GM19372 (cell line): ENCODE measurements around the gene ZKSCAN1.

ENCODE experiments used
- ATAC-seq: cut with Tn5 transposase; IDR thresholded peaks from one replicate; pipeline ENCODE4 v1.9.1; 2021; ENCODE audit warnings: mild to moderate bottlenecking, low read depth, moderate library complexity; ENCODE audit not compliant: unreplicated experiment

Gene ZKSCAN1

DNA sequence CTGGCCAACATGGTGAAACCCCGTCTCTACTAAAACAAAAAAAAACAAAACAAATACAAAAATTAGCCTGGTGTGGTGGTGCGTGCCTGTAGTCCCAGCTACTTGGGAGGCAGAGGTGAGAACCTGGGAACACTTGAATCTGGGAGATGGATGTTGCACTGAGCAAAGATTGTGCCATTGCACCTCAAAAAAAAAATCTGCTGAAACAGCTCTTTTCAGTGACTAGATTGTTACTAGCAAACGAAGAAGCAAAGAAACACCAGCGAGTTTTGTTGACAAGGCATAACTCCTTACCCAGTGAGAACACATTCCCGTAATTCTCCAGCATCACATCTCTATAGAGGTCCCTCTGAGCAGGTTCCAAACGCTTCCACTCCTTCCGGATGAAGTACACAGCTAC, 59.4 kb downstream of the ZKSCAN1 start:
- no peak for ATAC-seq

DNA sequence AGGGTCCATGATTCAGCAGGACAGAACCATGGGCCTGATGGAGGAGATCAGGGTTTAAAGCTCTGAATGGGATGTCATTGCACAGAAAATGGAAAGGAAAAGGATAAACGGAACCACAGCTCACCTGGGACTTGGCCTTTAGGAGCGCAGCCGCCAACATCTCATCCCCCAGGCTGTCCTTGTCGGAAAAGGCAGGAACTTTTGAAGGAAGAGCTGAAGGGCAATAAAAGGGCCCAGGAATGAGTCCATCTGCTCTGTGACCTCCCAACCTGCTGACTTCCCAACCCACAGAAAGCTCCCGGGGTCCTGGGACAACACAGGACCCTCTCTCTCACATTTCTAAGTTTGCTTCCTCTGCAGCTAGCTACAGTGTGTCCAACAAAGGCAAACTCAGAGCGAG, 60.0 kb downstream of the ZKSCAN1 start:
- ATAC-seq: no peak

DNA sequence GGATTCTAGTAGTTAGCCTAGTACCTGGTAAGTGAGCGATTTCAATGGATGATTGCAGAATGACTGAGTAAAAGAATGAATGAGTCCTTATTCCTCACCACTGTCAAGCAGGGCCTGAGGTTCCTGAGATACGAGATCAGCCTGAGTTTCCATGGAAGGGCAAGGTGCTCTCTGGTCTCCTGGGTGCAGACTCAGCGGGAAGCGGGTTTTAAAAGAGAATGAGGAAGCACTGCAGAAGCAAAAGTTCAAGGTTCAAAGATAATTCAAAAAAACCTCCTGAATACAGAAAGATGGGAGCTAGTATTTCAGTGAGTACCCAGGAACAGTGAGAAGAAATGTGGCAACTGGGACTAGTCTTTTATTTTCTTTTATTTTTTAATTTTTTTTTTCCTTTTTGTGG, 61.8 kb downstream of the ZKSCAN1 start:
- ATAC-seq: no peak

DNA sequence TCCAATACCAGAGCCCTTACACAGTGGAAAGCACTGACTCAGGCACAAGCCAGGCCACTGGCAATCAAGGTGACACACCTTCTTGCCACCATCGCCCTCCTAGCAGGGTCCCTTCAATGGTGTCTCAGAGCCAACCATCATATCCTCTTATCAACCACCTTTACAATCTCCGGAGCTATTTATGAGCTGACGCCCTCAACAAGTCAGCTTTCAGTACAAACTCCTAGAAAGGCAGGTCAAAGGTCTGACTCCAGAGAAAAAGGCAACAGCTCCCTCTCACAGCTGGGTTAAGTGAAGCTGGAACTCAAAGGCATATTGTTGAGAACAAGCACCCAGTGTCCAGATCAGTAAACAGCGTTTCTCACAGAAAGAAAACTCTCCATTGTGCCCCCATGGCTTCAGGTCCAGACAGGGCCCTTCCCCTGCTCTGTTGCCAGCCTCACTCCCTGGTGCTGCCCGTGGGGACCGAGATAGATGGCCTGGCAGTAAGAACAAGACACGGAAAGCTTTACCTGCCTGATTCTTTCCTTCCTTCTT, 63.7 kb downstream of the ZKSCAN1 start:
- ATAC-seq: no peak

DNA sequence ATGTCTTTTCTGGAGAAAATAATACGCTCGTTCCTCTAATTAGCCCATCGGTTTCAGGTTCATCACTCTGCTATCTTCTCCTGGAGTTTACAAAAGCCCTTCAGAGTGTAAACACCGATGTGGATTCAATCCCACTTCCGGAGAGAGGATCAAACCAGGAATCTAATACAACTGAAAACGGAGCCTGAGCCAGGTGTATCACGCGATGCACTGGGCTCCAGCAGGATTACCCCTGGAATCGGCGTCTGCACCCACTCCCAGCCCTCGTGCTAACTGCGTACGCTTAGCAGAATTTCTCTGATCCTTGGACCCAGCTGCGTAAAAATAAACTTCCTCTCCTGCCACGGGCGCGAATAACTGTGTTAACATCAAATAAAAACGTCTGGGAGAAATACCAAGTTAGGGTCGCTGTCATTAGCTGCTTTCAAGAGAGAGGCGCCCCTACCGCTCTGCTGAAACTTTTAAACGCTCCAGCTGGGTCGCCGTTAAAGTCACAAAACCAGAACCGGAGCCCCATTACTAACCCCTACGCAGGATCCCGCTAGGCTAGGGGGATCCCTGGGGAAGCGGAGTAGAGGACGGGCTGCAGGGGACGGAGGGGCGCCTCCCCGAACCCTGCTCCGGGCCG, 65.6 kb downstream of the ZKSCAN1 start:
- ATAC-seq: no peak

DNA sequence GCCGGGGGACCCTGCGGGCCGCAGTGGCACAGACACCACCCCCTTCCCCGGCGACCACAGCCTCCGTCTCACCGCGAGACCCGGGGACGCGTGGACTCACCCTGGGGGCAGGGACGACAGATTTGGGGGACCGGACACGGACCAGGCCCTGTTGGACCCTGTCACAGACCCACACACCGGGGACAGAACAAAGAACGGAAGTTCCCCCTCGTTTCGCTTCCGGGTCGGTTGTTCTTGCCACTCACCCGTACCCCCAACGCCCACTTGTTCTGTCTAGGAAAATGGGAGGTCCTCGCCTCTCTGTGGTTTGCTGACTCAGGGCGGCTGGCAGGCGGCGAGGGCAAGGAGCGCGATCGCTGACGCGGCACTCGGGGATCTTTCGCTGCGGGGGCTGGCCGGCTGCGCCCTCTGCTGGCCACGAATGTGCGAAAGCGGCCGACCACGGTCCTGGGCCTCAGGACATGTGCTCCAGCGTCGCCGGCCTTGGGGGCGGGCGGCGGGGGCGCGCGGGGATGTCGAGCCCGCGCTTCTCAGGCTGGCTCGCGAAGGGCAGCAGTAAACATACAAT, 66.2 kb downstream of the ZKSCAN1 start, which contains the start of gene ZNF3:
TSS of gene ZNF3 (minus strand) at position 189 of the 568 bp plus-strand sequence. CDS start 4,366 bp downstream, outside the sequence.
- peak; percentile 79 for ATAC-seq

DNA sequence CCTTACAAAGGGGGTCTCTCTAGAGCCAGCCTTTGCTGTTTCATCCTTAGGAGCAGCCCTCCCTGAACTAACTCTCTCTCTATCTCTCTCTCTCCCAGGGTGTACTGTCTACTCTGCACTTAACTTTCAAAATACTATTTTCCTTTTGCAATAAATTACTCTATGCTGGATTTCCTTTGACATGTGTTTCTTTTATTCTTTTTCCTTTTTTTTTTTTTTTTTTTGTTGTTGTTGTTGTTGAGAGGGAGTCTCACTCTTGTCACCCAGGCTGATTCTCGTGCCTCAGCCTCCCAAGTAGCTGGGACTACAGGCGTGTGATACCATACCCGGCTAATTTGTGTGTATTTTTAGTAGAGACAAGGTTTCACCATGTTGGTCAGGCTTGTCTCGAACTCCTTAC, 67.6 kb downstream of the ZKSCAN1 start:
- ATAC-seq: no peak

DNA sequence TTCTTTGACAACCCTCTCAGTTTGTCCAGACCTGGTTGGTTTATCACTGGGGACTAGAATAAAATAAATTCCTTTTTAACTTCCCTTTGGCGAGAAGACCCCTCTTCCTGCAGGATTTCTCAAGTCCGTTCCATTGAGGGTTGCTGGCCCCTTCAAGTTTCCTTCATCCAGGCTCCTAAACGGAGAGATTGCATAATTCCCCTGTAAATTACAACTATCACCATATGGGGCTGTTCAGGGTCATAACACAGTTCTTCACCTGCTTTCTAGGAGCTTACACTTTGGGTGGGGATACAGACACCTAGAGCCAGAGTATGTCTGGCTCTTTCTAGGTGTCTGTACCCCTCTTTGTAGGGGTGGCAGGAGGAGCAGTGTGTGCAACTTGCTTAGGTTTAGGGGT, 70.1 kb downstream of the ZKSCAN1 start:
- no peak for ATAC-seq

DNA sequence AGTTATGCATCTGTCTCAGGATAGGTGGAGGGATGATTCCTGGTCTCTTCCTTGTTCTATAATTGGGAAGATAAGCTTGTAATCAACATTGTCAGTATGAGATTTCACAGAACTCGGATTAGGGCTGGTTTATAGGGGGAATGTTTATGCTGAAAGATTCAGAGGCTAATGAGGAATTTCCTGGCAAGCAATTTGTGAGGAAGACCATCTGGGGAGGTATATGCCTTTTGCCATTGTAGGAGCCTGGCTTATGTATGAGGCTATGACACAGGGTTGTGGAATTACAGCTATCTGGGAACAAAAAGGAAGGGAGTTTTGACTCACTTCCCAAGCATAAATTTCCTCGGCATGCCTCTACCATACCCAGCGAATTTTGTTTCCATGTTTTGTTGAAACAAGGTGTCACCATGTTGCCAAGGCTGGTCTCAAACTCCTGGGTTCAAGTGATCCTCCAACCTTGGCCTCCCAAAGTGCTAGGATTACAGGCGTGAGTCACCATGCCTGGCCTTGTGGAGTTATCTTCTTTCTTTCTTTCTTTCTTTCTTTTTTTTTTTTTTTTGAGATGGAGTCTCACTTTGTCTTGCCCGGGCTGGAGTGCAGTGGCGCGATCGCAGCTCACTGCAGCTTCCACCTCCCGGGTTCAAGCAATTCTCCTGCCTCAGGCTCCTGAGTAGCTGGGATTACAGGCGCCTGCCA, 71.8 kb downstream of the ZKSCAN1 start:
- no peak for ATAC-seq

DNA sequence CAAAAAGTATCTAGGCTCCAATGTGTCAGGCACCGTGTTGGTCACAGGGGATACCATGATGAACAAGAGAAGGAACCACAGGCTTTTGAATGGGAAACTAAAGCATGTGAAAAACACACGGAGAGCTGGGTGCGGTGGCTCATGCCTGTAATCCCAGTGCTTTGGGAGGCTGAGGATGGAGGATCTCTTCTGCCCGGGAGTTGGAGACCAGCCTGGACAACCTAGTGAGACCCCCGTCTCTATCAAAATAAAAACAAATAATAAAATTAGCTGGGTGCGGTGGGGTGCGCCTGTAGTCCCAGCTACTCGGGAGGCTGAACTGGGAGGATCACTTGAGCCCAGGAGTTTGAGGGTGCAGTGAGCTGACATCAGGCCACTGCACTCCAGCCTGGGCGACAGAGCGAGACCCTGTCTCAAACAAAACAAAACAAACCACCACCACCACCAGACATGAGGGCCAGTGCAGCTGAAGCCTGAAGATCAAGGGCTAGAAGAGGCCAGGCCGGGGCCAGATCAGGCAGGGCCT, 72.8 kb downstream of the ZKSCAN1 start:
- ATAC-seq: no peak

DNA sequence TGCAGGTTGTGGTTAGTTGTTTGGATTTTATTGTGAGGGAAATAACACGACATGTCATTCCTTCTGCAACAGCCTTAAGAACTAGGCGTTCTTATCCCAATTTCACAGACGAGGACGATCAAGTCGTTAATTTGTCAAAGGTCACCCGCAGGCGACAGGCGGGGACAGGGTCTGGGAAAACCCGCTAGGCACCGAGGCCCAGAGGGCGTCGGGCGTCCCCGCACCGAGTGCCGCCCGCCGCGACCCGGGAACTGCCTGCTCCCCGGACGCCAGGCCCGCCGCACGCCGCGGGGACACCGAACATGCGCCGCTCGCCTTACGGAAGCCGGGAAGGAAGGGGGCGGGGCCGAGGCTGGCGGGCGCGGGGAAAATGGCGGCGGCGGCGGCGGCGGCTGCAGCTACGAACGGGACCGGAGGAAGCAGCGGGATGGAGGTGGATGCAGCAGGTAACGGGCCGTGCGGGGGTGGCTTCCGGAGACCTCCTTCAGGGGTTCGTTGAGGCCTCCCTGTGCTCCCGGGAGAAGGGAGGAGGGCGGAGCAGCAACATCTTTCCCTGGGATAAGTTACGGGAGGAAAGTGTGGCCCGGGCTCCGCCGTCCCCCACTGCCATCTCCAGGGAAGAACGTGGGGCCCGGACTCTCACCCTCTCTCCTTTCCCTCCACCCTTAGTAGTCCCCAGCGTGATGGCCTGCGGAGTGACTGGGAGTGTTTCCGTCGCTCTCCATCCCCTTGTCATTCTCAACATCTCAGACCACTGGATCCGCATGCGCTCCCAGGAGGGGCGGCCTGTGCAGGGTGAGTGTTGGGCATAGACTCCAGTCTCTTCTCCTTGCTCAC, 73.4 kb downstream of the ZKSCAN1 start, which contains the start of gene COPS6:
TSS of gene COPS6 (plus strand) at position 349 of the 837 bp plus-strand sequence. CDS start at position 371, 22 bp downstream.
- no peak for ATAC-seq

DNA sequence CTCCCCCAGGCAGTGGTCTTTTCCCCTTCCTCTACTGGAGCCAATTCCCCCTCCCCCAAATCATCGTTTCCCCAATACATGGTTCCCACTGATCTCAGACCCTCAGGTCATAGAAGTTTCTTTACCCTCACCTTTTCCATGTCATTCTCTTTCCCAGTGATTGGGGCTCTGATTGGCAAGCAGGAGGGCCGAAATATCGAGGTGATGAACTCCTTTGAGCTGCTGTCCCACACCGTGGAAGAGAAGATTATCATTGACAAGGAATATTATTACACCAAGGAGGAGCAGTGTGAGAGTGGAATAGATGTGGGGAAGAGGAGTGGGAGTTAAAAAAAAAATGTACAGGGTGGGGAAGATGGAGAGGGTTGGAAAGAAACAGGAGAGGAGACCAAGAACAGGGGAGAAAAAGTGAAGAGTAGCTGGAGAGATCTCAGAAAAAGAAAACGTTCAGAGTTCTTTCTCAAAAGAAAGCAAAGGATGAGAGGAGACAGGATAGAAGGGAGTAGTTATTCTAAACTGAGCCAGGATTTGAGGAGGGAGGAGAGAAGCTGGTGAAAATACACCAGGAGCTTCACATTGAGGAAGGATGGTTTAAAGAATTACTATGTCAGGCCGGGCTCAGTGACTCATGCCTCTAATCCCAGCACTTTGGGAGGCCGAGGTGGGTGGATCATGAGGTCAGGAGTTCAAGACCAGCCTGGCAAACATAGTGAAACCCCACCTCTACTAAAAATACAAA, 74.2 kb downstream of the ZKSCAN1 start:
- ATAC-seq: no peak

DNA sequence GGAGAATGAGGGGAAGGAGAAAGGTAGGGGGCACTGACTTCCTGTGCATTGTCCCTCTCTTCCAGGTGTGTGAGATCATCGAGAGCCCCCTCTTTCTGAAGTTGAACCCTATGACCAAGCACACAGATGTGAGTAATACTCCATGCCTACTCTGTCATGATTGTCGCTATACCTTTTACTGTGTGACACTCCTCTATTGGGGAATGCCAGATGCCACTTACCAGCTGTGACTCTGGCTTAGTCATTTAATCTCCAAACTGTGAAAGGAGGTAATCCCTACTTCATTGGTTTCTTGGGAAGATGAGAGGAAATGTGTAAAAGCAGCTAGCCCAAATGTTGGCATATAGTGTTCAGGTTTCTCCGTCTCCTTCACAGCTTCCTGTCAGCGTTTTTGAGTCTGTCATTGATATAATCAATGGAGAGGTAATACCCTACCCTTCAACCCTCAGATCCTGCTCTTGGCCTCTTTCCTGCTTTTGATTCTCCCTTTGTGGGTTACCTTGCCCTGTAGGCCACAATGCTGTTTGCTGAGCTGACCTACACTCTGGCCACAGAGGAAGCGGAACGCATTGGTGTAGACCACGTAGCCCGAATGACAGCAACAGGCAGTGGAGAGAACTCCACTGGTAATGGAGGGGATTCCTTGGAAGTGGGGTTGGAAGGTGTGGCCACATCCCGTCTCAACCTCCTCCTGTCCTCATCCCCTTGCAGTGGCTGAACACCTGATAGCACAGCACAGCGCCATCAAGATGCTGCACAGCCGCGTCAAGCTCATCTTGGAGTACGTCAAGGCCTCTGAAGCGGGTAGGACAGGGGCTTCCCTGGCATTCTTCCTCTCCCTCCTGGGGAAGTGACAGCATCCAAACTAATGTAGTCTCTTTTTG, 75.4 kb downstream of the ZKSCAN1 start:
- no peak for ATAC-seq
